HG03342 (cell line): Measurements from ENCODE around the gene ZBTB1.
"Not testable (repeated sequence)": the region's sequence is repeated elsewhere in the genome, so short reads cannot be mapped to it uniquely, and the experiment has no call there.

Experiments
- ATAC-seq: cut with Tn5 transposase; IDR thresholded peaks from one replicate; pipeline ENCODE4 v1.9.1; 2021; ENCODE audit warnings: mild to moderate bottlenecking, moderate library complexity; ENCODE audit not compliant: unreplicated experiment

ZBTB1 gene

DNA sequence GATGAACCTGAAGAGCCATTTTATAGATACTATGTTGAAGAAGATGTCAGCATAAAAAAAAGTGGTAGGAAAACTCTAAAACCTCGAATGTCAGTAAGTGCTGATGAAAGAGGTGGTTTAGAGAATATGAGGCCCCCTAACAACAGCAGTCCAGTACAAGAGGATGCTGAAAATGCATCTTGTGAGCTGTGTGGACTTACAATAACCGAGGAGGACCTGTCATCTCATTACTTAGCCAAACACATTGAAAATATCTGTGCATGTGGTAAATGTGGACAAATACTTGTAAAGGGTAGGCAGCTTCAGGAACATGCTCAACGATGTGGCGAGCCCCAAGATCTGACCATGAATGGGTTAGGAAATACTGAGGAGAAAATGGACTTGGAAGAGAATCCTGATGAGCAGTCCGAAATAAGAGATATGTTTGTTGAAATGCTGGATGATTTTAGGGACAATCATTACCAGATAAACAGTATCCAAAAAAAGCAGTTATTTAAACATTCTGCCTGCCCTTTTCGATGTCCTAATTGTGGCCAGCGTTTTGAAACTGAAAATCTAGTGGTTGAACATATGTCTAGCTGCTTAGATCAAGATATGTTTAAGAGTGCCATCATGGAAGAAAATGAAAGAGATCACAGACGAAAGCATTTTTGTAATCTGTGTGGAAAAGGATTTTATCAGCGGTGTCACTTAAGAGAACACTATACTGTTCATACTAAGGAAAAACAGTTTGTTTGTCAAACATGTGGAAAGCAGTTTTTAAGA, 18.2 kb downstream of the ZBTB1 start:
- no peak for ATAC-seq

DNA sequence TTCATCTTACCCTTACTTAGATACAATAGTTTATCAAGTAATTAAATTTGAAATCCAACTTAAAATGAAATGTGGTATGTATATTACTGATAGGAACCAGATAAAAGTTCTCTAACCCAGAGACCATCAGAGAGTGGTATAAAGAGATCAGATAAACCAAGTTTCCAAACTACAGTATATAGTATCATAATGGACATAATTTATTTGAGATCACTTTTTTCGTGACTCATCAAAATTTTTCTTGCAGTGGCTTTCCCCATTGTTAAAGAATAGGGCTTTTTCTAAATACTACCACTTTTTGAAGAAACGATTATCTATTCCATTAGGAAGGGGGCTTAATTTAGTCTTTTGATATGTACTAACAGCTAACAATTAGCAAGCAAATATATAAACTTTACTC, 20.8 kb downstream of the ZBTB1 start:
- no peak for ATAC-seq

DNA sequence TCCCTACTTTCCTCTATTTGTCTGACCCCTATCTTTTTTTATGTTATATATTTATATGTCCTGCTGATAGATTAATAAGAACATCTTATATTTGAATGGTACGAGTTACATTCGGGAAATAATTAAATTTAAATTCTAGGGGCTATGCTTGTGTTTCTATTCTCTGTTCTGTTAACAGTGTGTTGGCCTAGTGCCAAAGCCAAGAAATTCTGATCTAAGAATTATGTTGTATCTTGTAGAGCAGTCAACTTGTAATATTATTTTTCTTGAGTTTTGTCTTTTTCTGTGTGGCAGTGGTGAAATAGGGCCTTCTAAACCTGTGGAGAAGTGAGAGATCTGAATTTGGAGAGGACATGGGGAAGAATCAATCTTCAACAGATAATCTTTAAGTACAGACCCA, 27.0 kb downstream of the ZBTB1 start:
- no peak for ATAC-seq

DNA sequence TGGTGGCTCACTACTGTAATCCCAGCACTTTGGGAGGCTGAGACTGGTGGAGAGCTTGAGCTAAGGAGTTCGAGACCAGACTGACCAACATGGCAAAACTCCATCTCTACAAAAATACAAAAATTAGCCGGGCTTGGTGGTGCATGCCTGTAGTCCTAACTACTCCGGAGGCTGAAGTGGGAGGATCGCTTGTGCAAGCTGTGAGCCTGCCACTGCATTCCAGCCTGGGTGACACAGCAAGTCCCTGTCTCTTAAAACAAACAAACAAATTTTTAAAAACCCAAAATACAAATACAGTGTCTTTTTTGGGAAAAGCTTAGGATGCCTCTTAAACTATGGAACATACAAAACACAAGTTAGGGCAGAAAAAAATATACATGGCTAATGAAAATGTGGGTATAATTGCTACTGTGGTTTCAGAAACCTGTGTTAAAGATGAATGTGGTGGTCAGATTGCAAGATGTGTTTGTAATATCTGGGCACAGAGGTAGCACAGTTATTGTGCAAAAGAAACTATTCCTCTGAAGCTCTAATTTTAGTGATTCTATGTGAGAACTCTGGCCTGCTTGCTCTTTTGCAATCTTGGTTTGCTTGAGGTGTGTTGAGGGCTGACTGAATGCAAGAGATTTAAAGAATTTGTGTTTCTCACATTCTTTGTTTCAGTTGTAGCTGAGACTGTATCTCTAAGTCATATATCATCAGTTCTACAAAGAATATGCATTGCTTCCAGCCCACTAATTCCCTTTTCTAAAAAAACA, 32.1 kb downstream of the ZBTB1 start:
- no peak for ATAC-seq

DNA sequence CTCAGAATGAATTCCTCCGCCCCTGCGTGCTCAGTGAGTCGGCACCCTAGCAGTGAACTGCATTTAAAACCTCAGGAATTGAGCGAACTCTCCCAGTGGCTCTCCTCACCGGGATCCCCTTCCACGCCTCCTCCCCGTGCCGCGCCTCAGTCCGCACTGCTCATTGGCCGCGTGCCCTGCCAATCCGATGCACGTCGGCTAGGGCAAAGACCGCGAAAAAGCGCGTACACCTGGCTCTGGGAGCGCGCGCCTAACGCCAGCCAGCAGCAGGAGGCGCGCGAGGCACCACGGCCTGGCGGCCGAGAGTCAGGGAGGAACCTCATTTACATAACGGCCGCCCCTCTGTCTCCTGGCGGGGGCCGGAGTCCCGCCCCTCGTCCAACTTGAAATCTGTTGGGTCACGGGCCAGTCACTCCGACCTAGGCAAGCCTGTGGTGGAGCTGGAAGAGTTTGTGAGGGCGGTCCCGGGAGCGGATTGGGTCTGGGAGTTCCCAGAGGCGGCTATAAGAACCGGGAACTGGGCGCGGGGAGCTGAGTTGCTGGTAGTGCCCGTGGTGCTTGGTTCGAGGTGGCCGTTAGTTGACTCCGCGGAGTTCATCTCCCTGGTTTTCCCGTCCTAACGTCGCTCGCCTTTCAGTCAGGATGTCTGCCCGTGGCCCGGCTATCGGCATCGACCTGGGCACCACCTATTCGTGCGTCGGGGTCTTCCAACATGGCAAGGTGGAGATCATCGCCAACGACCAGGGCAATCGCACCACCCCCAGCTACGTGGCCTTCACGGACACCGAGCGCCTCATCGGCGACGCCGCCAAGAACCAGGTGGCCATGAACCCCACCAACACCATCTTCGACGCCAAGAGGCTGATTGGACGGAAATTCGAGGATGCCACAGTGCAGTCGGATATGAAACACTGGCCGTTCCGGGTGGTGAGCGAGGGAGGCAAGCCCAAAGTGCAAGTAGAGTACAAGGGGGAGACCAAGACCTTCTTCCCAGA, 35.9 kb downstream of the ZBTB1 start, which contains the start of gene HSPA2:
HSPA2 (plus strand) TSS at position 534 of the 995 bp plus-strand sequence; CDS start at position 643, 109 bp downstream.
- peak; percentile 94 for ATAC-seq

DNA sequence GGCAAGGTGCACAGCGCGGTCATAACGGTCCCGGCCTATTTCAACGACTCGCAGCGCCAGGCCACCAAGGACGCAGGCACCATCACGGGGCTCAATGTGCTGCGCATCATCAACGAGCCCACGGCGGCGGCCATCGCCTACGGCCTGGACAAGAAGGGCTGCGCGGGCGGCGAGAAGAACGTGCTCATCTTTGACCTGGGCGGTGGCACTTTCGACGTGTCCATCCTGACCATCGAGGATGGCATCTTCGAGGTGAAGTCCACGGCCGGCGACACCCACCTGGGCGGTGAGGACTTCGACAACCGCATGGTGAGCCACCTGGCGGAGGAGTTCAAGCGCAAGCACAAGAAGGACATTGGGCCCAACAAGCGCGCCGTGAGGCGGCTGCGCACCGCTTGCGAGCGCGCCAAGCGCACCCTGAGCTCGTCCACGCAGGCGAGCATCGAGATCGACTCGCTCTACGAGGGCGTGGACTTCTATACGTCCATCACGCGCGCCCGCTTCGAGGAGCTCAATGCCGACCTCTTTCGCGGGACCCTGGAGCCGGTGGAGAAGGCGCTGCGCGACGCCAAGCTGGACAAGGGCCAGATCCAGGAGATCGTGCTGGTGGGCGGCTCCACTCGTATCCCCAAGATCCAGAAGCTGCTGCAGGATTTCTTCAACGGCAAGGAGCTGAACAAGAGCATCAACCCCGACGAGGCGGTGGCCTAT, 36.8 kb downstream of the ZBTB1 start:
- no peak for ATAC-seq

DNA sequence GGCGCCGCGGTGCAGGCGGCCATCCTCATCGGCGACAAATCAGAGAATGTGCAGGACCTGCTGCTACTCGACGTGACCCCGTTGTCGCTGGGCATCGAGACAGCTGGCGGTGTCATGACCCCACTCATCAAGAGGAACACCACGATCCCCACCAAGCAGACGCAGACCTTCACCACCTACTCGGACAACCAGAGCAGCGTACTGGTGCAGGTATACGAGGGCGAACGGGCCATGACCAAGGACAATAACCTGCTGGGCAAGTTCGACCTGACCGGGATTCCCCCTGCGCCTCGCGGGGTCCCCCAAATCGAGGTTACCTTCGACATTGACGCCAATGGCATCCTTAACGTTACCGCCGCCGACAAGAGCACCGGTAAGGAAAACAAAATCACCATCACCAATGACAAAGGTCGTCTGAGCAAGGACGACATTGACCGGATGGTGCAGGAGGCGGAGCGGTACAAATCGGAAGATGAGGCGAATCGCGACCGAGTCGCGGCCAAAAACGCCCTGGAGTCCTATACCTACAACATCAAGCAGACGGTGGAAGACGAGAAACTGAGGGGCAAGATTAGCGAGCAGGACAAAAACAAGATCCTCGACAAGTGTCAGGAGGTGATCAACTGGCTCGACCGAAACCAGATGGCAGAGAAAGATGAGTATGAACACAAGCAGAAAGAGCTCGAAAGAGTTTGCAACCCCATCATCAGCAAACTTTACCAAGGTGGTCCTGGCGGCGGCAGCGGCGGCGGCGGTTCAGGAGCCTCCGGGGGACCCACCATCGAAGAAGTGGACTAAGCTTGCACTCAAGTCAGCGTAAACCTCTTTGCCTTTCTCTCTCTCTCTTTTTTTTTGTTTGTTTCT, 37.6 kb downstream of the ZBTB1 start:
- no peak for ATAC-seq

DNA sequence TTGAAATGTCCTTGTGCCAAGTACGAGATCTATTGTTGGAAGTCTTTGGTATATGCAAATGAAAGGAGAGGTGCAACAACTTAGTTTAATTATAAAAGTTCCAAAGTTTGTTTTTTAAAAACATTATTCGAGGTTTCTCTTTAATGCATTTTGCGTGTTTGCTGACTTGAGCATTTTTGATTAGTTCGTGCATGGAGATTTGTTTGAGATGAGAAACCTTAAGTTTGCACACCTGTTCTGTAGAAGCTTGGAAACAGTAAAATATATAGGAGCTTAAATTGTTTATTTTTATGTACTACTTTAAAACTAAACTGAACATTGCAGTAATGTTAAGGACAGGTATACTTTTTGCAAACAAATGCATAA, 38.2 kb downstream of the ZBTB1 start:
- no peak for ATAC-seq

DNA sequence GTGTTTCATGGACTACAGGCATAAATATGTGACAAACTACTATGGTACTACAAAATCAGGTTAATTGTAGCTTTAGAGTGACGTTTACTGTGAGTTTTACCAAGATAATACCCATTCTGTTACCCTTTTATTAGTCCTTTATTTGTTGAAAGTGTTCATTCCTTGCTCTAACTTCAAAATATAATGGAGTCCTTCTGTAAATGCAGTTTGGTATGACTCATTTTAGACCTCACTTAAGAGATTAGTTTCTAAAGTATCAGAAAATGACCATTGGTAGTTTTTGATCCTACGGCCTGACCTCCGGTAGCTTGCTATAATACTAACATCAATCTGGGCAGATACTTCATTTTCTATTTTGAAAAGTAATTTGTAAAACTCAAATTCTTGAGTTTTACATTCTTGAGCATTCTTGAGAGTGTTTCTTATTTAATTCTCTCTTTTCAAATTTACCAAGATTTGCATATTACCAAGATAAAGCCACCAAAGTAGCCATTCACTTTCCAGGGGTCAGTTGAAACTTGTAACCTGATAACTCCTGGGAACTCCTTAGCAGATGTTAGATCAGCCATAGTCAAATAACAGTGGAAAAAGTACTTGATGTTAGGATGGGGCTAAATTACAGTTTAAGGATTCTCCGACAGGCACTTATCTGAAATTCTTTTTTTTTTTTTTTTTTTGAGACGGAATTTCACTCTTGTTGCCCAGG, 40.2 kb downstream of the ZBTB1 start:
- no peak for ATAC-seq

DNA sequence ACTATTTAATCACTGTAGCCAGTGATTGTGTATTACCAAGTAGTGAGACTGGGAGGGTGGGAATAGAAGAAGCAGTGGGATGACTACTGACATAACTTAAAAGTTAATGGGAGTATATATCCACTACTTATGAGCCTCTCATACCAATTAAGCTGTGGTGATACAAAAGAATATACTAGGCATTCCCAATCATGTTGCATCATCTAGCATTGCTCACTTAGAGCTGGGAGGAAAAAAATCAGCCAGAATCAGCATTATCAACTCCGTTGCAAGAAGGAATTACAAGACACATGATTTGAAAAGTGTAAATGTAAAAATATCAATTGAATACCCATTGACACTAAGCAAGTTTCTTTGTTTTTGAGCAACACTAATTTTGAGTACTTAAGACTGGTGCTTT, 44.4 kb downstream of the ZBTB1 start:
- ATAC-seq: no peak

DNA sequence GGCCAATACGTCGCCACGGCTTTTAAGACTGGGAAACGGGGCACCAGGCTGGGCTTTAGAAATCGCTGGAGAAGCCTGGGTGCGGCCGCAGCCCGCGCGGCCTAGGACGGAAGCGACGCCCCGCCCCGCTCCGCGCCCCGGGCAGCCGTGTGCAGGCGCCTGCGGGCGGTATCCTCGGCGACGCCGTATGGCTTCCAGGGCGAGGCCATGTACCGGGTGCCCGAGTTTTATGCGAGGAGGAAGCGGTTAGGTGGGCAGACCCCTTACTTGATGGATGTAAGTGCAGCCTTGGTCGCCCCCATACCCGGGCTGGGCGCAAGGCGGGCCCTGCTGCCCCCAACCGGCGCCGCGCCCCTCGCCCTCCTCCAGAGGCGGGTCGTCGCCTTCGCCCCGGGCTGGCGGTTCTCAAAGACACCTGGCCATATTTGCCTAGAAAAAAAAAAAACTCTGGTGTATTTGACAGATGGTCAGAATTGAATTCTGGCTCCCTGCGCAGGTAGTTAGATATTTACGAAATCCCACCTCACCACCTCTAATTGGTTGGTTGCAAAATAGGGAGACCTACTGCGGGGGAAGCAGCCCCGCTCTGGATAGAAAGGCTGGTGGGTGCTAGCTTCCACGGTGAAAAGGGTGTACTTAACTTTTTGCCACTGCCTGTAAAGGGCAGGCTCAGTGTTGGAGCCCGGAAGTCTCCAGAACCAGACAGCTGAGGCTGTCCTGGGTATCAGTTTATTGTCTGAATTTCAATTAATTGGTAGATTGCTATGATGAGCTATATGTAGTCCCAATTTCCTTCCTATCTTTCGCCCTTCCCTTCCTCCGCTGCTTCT, 45.4 kb downstream of the ZBTB1 start, which contains the start of gene PPP1R36:
PPP1R36 (plus strand) TSS at position 171 of the 830 bp plus-strand sequence; CDS start at position 208, 37 bp downstream.
- no peak for ATAC-seq

DNA sequence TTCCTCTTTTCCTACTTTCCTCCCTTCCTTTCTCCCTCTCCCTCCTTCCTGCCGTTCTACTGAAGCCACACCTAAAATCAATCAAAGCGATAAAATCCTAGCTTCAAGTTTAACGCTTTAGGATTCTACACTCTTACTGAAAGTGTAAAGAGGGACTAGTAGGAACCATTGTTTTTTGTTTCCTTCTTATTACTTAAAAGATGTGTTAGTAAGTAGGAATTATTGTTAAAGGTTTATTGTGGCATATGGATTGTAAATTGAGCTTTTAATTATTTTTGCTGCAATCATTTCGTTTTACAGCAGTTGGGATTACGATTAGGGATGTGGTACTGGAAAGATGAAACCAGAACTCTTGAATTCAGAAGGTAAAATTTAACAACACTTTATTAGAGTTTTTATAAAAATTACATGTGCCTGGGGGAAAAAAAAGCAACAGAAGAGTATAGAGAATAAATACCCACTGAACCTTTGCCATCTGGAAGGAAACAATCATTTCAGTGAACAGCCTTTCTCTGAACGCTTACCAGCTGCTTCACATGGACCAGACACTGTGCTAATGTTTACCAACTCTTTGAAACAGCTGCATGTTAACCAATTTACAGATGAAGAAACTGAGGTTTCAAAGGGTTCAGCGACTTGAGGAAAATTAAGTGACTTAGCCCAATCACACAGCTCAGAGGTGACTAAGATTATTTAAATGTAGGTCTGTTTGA, 46.2 kb downstream of the ZBTB1 start:
- no peak for ATAC-seq

DNA sequence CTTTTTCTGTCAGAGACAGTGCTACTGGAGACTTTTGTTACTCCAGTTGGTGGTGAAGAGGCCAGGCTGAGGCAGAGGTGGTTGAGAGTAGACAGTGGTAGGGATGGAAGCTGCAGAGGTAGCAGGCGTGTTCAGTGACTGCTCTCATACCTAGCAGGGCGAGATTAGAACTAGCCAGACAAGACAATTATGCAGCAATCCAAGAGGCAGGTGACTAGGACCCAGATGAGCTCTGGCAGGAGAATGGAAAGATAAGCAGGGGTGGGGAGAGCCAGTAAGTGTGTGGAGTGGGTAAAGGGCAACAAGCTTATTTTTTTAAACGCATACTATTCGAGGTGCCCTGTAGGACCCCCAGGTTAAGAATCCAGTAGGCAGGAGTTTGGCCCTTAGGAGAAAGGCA, 50.0 kb downstream of the ZBTB1 start:
- ATAC-seq: no peak

DNA sequence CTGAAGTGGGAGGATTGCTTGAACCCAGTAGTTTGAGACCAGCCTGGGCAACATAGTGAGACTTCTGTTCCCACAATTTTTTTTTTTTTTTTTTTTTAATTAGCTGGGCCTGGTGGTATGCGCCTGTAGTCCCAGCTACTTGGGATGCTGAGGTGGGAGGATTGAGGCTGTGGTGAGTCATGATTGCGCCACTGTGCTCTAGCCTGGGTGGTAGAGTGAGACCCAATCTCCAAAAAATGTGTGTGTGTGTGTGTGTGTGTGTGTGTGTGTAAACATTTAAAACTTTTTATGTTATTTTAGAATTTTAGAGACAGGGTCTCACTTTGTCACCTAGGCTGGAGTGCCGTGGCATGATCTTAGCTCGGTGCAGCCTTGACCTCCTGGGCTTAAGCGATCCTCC, 52.0 kb downstream of the ZBTB1 start:
- ATAC-seq: no peak

DNA sequence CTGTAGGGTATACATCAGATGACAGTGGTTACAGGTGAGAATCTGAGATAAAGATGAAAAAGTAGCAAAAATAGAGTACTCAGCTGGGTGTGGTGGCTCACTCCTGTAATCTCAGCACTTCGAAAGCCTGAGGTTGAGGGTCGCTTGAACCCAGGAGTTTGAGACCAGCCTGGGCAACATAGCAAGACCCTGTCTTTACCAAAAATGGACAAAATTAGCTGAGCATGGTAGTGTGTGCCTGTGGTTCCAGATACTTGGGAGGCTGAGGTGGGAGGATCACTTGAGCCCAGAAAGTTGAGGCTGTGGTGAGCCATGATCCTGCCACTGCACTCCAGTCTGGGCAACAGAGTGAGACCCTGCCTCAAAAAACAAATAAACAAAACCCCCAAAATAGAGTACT, 53.6 kb downstream of the ZBTB1 start:
- not testable (repeated sequence) for ATAC-seq

DNA sequence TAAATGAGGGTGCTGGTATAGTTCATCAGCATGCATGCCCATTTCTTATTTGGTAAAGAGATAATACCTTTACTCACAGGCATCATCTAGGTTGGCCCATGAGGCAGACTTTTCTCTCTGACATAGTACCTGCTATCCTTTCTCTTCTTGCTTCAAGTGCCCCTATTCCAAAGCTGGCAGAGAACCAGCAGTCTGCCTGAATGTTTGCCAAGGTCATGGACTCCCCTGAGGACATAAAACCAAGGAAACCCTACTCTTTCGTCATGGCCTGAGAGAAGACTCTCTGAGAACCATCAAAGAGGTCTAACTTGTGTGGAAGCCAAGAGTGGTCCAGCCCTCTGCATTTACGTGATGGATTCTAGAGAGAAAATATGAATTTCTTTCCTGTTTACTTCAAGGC, 57.1 kb downstream of the ZBTB1 start:
- no peak for ATAC-seq

DNA sequence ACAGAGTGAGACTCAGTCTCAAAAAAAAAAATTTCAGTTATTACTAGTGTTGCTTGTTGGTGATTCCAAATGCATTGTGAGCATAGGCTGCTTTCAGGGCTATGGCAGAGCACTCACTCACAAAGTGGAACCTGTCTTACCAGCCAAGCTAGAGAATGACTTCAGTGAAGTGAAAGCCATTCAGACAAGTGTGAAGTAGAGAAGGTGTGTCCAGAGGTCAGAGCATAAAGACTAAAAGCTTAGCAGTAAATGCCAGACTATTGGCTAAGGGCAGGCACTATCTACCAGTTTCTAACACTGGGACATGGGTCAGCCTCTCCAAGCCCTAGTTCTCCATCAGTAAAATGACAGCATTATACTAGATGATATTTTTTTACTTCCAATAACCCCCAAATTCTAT, 57.9 kb downstream of the ZBTB1 start:
- ATAC-seq: no peak
